Heart left ventricle (tissue), 13 donors: ENCODE results near the gene CBX5.

Experiments
- POLR2A ChIP-seq, 2 donors: fragments of 450-650 bp; IDR thresholded peaks; one replicate each; pipeline ENCODE4 v1.6.1; 2017; ENCODE audit warnings: antibody characterized with exemption in 2 of 2, mild to moderate bottlenecking in 2 of 2, moderate library complexity in 2 of 2
- TF ChIP-seq, protein P1 (sequence below), 12 donors: fragments of 200-600 bp; sonication (generic) in 4 of 12; IDR thresholded peaks; one replicate each; pipeline versions ENCODE4 v1.5.0 to v1.8.0; 2018 to 2022; ENCODE audit warnings: antibody characterized with exemption in 12 of 12, mild to moderate bottlenecking in 5 of 12
- donor health status: ischemic (EF 13 %, LVEDD 7.1; RV severe dilation, severe dysfunction).
- donor health status: DM: no; HTN: yes; CAD: no.
- donor health status: DM: no; HTN: no; CAD: no.
- donor health status: ischemic (EF 25% LVEDD 6.9; RV normal size, moderate dysfunction).
- donor health status: ischemic (EF 25% LVEDD 5.7; RV mildly dilated, moderate dysfunction).
- donor health status: ischemic (EF 35%, LVEDD 5.7; RV mildly dilated, moderate dysfunction).
- donor health status: nonischemic (EF 11% LVEDD 7.7; RV severe dilation, severe dysfunction).
- donor health status: DM: yes; HTN: yes; CAD: no.
- donor health status: PGD.
- donor health status: ischemic (EF 29% LVEDD 5.4; RV normal size, mild dysfunction).
- donor health status: nonischemic (EF 23%, LVEDD 6.1; RV moderate dilation, normal function).

DNA sequence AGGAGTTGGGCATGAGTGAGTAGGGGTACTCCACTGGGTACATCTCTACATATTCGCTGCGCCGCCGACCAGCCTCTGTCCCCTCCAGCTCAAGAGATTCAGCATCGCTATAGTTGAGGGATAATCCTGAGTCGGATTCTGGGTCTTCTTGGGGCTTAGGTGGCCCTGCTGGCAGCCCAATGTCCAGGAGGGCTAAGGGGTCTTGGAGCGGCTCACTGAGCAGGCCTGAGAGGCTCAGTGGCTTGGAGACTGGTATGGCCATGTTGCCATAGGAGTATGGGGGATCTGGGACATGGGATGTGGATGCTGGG is 13.0 kb upstream of the CBX5 start:
- TF ChIP-seq, protein P1, sequence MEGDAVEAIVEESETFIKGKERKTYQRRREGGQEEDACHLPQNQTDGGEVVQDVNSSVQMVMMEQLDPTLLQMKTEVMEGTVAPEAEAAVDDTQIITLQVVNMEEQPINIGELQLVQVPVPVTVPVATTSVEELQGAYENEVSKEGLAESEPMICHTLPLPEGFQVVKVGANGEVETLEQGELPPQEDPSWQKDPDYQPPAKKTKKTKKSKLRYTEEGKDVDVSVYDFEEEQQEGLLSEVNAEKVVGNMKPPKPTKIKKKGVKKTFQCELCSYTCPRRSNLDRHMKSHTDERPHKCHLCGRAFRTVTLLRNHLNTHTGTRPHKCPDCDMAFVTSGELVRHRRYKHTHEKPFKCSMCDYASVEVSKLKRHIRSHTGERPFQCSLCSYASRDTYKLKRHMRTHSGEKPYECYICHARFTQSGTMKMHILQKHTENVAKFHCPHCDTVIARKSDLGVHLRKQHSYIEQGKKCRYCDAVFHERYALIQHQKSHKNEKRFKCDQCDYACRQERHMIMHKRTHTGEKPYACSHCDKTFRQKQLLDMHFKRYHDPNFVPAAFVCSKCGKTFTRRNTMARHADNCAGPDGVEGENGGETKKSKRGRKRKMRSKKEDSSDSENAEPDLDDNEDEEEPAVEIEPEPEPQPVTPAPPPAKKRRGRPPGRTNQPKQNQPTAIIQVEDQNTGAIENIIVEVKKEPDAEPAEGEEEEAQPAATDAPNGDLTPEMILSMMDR (IDR thresholded peaks at IDR 0.05) = no peak
- TF ChIP-seq POLR2A (IDR thresholded peaks at IDR 0.05) = no peak
